Tibial artery (tissue), 4 donors: Measurements from ENCODE around the gene WWTR1.

ENCODE experiments used
- DNase-seq, 2 donors: peaks; one replicate each; pipeline ENCODE4 v3.0.0-alpha.2; 2019
- H3K27ac ChIP-seq, 2 donors: fragments of 200-600 bp; sonication (generic) in 1 of 2; 1 replicate in 1 of 2; 2 replicates in 1 of 2; pipeline ENCODE4 v1.5.1; 2018 to 2019; ENCODE audit warnings: mild to moderate bottlenecking in 1 of 2
- H3K27me3 ChIP-seq, 2 donors: fragments of 200-600 bp; sonication (generic) in 1 of 2; one replicate each; pipeline versions ENCODE4 v1.5.1 to v1.6.0; 2016 to 2019
- H3K36me3 ChIP-seq, 3 donors: fragments of 200-600 bp; sonication (generic) in 2 of 3; one replicate each; pipeline ENCODE4 v1.5.1; 2016 to 2019; ENCODE audit warnings: mild to moderate bottlenecking in 2 of 3
- H3K4me1 ChIP-seq, 4 donors: fragments of 200-600 bp; sonication (generic) in 2 of 4; 1 replicate in 3 of 4; 2 replicates in 1 of 4; pipeline ENCODE4 v1.5.1; 2016 to 2019
- H3K4me3 ChIP-seq, 2 donors: fragments of 200-600 bp; sonication (generic) in 1 of 2; 1 replicate in 1 of 2; 2 replicates in 1 of 2; pipeline ENCODE4 v1.5.1; 2018 to 2019; ENCODE audit warnings: mild to moderate bottlenecking in 2 of 2
- H3K9me3 ChIP-seq, 3 donors: fragments of 200-600 bp; sonication (generic) in 1 of 3; one replicate each; pipeline ENCODE4 v1.5.1; 2016 to 2019
- CTCF ChIP-seq, 2 experiments: fragments of 200-600 bp in 1 of 2; fragments of 450-650 bp in 1 of 2; IDR thresholded peaks; one replicate each; pipeline ENCODE4 v1.5.1; 2017 to 2019; ENCODE audit warnings: antibody characterized with exemption in 2 of 2, mild to moderate bottlenecking in 1 of 2, moderate library complexity in 1 of 2
- intact Hi-C: fragments of 100-400 bp; cut with DNase I; formaldehyde crosslinking; loops from one replicate; pipeline ENCODE4 v1.15.0; 2023; ENCODE audit warnings: low total_unique reads

Gene WWTR1

DNA sequence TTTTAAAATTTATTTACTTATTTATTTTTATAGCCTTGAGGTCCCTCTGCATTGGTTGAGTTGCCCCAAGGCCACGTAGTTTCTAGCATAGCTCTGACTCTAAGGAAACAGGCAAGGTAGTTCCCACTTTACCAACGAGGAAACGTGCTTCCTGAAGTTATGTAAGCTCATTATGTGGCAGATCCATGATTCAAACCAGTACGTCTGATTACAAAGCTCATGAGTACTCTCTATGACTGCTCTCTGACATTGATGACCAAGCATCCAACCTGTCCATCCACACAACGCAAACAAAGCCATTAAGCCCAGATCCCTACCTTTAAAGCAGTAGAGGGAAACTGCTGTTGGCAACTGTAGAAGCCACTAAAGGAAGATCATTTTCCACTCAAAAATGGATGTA is 25.6 kb downstream of the WWTR1 start:
- TF ChIP-seq CTCF (IDR thresholded peaks at IDR 0.05) = no peak
- no peaks in the 10 kb centered on the region for H3K36me3 ChIP-seq
- peaks cover 0 to 65% (median 41%) of the 10 kb centered on the region in 4 donors for H3K4me1 ChIP-seq
- no peak for DNase-seq
- no peaks in the 10 kb centered on the region for H3K9me3 ChIP-seq
- H3K27me3 ChIP-seq = no peaks in the 10 kb centered on the region
- no peak overlapping the region for H3K4me3 ChIP-seq
- H3K27ac ChIP-seq = no peak overlapping the region
- intact Hi-C loops = no loop called here

- no peak overlapping the region for H3K4me3 ChIP-seq
- H3K27me3 ChIP-seq = no peaks in the 10 kb centered on the region
- peaks cover 0 to 68% (median 43%) of the 10 kb centered on the region in 4 donors for H3K4me1 ChIP-seq
- no peaks in the 10 kb centered on the region for H3K9me3 ChIP-seq
- intact Hi-C loops = no loop called here
- no peaks in the 10 kb centered on the region for H3K36me3 ChIP-seq
- no peak for TF ChIP-seq CTCF (IDR thresholded peaks at IDR 0.05)
- DNase-seq = no peak
- H3K27ac ChIP-seq = no peak overlapping the region
Observed at GRCh38 chr3:149630806-149631205, 27.0 kb downstream of the WWTR1 start.

DNA sequence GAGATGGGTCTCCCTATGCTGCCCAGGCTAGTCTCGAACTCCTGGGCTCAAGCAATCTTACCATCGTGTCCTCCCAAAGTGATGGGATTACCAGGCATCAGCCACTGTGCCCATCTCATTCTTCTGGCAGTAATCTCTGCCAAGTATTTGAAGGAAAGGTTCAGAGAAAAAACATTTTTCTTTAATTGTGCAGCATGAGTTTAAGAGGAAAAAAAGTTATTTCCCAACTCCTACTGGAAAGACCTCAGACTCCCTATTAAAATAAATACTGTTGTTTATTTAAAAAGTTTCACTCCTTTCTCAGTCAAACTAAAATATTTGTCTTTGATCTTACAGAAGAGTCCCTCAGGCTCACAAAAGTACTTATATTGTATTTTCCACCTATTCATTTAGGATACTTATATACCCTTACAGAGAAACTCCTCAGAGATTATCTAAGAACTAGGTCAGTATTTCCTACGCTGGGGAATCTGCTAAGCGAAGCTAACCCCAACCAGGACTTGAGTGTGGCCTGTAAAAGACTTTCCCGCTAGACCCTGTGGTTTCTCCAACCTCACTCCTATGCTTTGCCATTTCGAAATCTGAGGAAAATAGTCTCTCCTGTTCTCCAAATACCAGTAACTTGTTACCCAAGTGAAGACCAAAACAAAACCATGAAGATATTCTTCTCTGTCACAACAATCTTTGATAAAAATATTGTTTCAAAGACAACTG is 28.7 kb downstream of the WWTR1 start:
- no peaks in the 10 kb centered on the region for H3K36me3 ChIP-seq
- no peak overlapping the region for H3K4me3 ChIP-seq
- no peaks in the 10 kb centered on the region for H3K9me3 ChIP-seq
- no peak for DNase-seq
- no peak for TF ChIP-seq CTCF (IDR thresholded peaks at IDR 0.05)
- peak overlapping the region; percentile 39 to 51 for H3K27ac ChIP-seq
- intact Hi-C loops = no loop called here
- no peaks in the 10 kb centered on the region for H3K27me3 ChIP-seq
- peaks cover 0 to 67% (median 44%) of the 10 kb centered on the region in 4 donors for H3K4me1 ChIP-seq

DNA sequence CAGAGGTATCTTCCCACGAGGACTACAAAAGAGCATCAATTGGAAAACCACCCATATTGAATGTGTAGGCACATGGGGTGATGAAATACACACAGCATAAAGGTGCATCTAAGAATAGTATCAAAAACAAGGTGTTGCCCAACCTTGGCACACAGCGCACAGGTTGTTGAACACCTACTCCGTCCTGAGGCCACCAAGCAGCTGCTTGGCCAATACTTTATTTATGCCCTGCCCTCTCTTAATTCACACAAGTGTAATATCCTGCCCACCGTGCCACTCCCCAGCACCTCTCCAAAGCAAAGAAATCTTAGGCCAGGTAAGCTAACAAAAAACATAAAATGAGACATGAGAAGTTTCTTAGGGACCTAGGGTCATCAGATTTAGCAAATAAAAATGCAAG is 31.2 kb downstream of the WWTR1 start:
- Histone ChIP-seq H3K27me3 (no peaks in the 10 kb centered on the region), H3K4me1 (peaks cover 0 to 76% (median 44%) of the 10 kb centered on the region in 4 donors), H3K9me3 (no peaks in the 10 kb centered on the region), H3K27ac (no peak overlapping the region), H3K4me3 (no peak overlapping the region), H3K36me3 (no peaks in the 10 kb centered on the region)
- TF ChIP-seq CTCF (IDR thresholded peaks at IDR 0.05) = no peak
- no peak for DNase-seq
- intact Hi-C loops = no loop called here

GRCh38 chr3:149625795-149626194 is 32.0 kb downstream of the WWTR1 start:
- peaks cover 0 to 78% (median 45%) of the 10 kb centered on the region in 4 donors for H3K4me1 ChIP-seq
- no peak for DNase-seq
- intact Hi-C loops = no loop called here
- H3K27ac ChIP-seq = no peak overlapping the region
- H3K9me3 ChIP-seq = no peaks in the 10 kb centered on the region
- TF ChIP-seq CTCF (IDR thresholded peaks at IDR 0.05) = no peak
- no peak overlapping the region for H3K4me3 ChIP-seq
- no peaks in the 10 kb centered on the region for H3K36me3 ChIP-seq
- no peaks in the 10 kb centered on the region for H3K27me3 ChIP-seq
